NCI-H510A treated with DMSO at 0.1 percent for 48 hours (cell line): ENCODE results near the gene PTPRM.

Experiments used
- DNase-seq: peaks from one replicate; lab custom pipeline; 2025; lab: John Stamatoyannopoulos, UW

The PTPRM gene

GRCh38 chr18:7600036-7600435 lies 32.9 kb downstream of the PTPRM start:
- no peak for DNase-seq

GRCh38 chr18:7600528-7601245 lies 33.6 kb downstream of the PTPRM start:
- no peak for DNase-seq

GRCh38 chr18:7601246-7601615 lies 34.1 kb downstream of the PTPRM start:
- no peak for DNase-seq

- no peak for DNase-seq
Measured at GRCh38 chr18:7601936-7602335, 34.8 kb downstream of the PTPRM start.

- no peak for DNase-seq
Measured at GRCh38 chr18:7603259-7604000, 36.3 kb downstream of the PTPRM start.

GRCh38 chr18:7604361-7604760 lies 37.2 kb downstream of the PTPRM start:
- no peak for DNase-seq

- no peak for DNase-seq
Measured at GRCh38 chr18:7605705-7606104, 38.6 kb downstream of the PTPRM start.

GRCh38 chr18:7607540-7608173 lies 40.5 kb downstream of the PTPRM start:
- DNase-seq: no peak

GRCh38 chr18:7608174-7608550 lies 41.0 kb downstream of the PTPRM start:
- no peak for DNase-seq

GRCh38 chr18:7608781-7609201 lies 41.7 kb downstream of the PTPRM start:
- no peak for DNase-seq

- DNase-seq: no peak
Measured at GRCh38 chr18:7609617-7610016, 42.5 kb downstream of the PTPRM start.

GRCh38 chr18:7614042-7614441 lies 46.9 kb downstream of the PTPRM start:
- DNase-seq: no peak

- DNase-seq: no peak
Measured at GRCh38 chr18:7615840-7616239, 48.7 kb downstream of the PTPRM start.

GRCh38 chr18:7616661-7617060 lies 49.5 kb downstream of the PTPRM start:
- DNase-seq: no peak

- DNase-seq: no peak
Measured at GRCh38 chr18:7617738-7618422, 50.8 kb downstream of the PTPRM start.

GRCh38 chr18:7618891-7619442 lies 51.9 kb downstream of the PTPRM start:
- DNase-seq: peak; percentile 36

GRCh38 chr18:7619676-7620075 lies 52.6 kb downstream of the PTPRM start:
- DNase-seq: no peak

GRCh38 chr18:7622721-7623120 lies 55.6 kb downstream of the PTPRM start:
- no peak for DNase-seq

GRCh38 chr18:7623681-7624080 lies 56.6 kb downstream of the PTPRM start:
- DNase-seq: no peak

- no peak for DNase-seq
Measured at GRCh38 chr18:7624697-7625096, 57.6 kb downstream of the PTPRM start.

- DNase-seq: no peak
Measured at GRCh38 chr18:7626175-7626921, 59.2 kb downstream of the PTPRM start.
